SK-N-SH (cell line): Measurements from ENCODE around the gene TBRG4.

Source experiments
- JUND ChIP-seq: IDR thresholded peaks from 2 replicates; pipeline ENCODE4 v1.4.0; 2012
- TF ChIP-seq, protein P1 (sequence below): fragments of 200-600 bp; sonication (generic); IDR thresholded peaks from 2 replicates; pipeline ENCODE4 v1.6.1; 2017; ENCODE audit warnings: antibody characterized with exemption, mild to moderate bottlenecking, moderate library complexity

- TF ChIP-seq JUND: no peak
- TF ChIP-seq, protein P1, sequence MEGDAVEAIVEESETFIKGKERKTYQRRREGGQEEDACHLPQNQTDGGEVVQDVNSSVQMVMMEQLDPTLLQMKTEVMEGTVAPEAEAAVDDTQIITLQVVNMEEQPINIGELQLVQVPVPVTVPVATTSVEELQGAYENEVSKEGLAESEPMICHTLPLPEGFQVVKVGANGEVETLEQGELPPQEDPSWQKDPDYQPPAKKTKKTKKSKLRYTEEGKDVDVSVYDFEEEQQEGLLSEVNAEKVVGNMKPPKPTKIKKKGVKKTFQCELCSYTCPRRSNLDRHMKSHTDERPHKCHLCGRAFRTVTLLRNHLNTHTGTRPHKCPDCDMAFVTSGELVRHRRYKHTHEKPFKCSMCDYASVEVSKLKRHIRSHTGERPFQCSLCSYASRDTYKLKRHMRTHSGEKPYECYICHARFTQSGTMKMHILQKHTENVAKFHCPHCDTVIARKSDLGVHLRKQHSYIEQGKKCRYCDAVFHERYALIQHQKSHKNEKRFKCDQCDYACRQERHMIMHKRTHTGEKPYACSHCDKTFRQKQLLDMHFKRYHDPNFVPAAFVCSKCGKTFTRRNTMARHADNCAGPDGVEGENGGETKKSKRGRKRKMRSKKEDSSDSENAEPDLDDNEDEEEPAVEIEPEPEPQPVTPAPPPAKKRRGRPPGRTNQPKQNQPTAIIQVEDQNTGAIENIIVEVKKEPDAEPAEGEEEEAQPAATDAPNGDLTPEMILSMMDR: no peak
Observed at GRCh38 chr7:45138433-45139267, 27.2 kb upstream of the TBRG4 start.
